Mesothelial cell of epicardium (in vitro differentiated cells): Measurements from ENCODE around the gene SP140. TPM values are rescaled to one million over a fixed set of nuclear protein-coding genes. Genes with fewer than 3 reads are reported as not detected.
"Not testable (repeated sequence)": the region's sequence is repeated elsewhere in the genome, so short reads cannot be mapped to it uniquely, and the experiment has no call there.

ENCODE experiments used
- DNase-seq, 2 experiments: peaks; one replicate each; pipeline ENCODE4 v3.0.0; 2021; ENCODE audit warnings: low spot score in 2 of 2; ENCODE audit not compliant: unreplicated experiment in 2 of 2
- H3K27ac Mint-ChIP-seq: 2 replicates; pipeline ENCODE4 v1.8.0; 2021; ENCODE audit warnings: mixed read lengths
- H3K27me3 Mint-ChIP-seq: 2 replicates; pipeline ENCODE4 v1.8.0; 2021; ENCODE audit warnings: low read depth, mixed read lengths
- H3K36me3 Mint-ChIP-seq: 2 replicates; pipeline ENCODE4 v1.8.0; 2021; ENCODE audit warnings: mixed read lengths
- H3K4me1 Mint-ChIP-seq: 2 replicates; pipeline ENCODE4 v1.8.0; 2021; ENCODE audit warnings: mixed read lengths
- H3K4me3 Mint-ChIP-seq: 2 replicates; pipeline ENCODE4 v1.8.0; 2021; ENCODE audit warnings: mild to moderate bottlenecking, moderate library complexity, mixed read lengths
- H3K9me3 Mint-ChIP-seq: 2 replicates; pipeline ENCODE4 v1.8.0; 2021; ENCODE audit warnings: mixed read lengths
- total RNA-seq: library from RNA; stranded (reverse); gene quantifications from 3 replicates; pipeline ENCODE4 v1.2.1, GENCODE V29; 2021
- TF ChIP-seq, protein P1 (sequence below): fragments of 200-600 bp; sonication (generic); IDR thresholded peaks from one replicate; pipeline ENCODE4 v1.5.0; 2021; ENCODE audit warnings: antibody characterized with exemption; ENCODE audit not compliant: unreplicated experiment

SP140 gene
- total RNA-seq, 1 donor from 2014 or later, result 0.34 TPM

DNA sequence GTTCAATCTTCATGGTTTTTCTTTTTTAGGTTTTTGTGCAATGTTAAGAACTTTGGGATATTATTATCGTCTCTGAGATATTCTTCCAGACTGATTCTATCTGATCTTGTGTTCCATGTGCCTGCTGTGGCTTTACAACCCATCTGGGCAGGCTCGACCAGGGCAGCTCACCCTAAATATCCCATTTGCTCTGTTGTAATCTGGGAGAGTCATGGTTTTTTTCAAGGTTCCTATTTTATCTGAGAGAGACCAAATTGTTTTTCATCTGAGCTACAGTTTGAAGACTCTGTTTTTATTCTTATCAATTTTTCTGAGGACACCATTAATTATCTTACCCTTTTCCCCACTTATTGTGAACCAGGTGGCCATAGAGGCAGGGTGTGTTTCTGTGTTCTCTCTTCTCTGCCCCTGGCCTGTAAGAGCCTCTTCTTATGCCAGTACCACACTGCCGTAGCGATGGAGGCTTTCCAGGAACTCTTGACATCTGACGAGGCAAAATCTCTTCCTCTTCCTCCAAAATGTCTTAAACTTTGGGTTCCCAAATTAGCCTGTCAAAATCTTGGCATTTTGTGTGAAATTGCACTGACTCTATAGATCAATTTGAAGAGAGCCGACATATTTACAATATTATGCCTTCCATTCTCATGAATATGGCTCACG is 104.5 kb downstream of the SP140 start:
- H3K27ac Mint-ChIP-seq, result no peak overlapping the region
- H3K4me3 Mint-ChIP-seq, result no peak overlapping the region
- H3K9me3 Mint-ChIP-seq, result no peaks in the 10 kb centered on the region
- H3K36me3 Mint-ChIP-seq, result no peaks in the 10 kb centered on the region
- peaks cover 11% of the 10 kb centered on the region for H3K4me1 Mint-ChIP-seq
- TF ChIP-seq, protein P1, sequence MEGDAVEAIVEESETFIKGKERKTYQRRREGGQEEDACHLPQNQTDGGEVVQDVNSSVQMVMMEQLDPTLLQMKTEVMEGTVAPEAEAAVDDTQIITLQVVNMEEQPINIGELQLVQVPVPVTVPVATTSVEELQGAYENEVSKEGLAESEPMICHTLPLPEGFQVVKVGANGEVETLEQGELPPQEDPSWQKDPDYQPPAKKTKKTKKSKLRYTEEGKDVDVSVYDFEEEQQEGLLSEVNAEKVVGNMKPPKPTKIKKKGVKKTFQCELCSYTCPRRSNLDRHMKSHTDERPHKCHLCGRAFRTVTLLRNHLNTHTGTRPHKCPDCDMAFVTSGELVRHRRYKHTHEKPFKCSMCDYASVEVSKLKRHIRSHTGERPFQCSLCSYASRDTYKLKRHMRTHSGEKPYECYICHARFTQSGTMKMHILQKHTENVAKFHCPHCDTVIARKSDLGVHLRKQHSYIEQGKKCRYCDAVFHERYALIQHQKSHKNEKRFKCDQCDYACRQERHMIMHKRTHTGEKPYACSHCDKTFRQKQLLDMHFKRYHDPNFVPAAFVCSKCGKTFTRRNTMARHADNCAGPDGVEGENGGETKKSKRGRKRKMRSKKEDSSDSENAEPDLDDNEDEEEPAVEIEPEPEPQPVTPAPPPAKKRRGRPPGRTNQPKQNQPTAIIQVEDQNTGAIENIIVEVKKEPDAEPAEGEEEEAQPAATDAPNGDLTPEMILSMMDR, result no peak
- DNase-seq, result no peak
- H3K27me3 Mint-ChIP-seq, result no peaks in the 10 kb centered on the region

- H3K27ac Mint-ChIP-seq, result no peak overlapping the region
- DNase-seq, result no peak
- H3K4me1 Mint-ChIP-seq, result peaks cover 11% of the 10 kb centered on the region
- H3K9me3 Mint-ChIP-seq, result no peaks in the 10 kb centered on the region
- H3K4me3 Mint-ChIP-seq, result no peak overlapping the region
- H3K27me3 Mint-ChIP-seq, result no peaks in the 10 kb centered on the region
- no peaks in the 10 kb centered on the region for H3K36me3 Mint-ChIP-seq
- TF ChIP-seq, protein P1, result no peak
Observed at GRCh38 chr2:230330725-230331124, 105.2 kb downstream of the SP140 start.

DNA sequence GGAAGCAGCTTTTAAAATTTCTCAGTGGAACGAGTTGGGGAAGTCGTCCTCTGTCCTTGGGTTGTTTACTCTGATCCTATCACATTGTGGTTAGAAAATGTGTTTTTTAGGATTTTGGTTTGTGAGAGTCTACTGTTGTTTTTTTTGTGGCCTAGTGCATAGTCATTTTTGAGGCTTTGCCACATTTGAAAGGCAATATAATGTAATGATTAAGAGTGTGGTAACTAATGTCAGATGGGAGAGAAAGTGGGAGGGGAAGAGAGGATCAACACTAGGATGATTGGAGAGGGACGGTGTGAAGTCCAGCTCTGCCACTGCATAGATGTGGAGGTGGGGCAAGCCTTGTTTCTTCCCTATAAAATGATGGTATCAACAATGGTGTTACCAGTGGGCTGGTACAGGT is 109.9 kb downstream of the SP140 start:
- H3K27me3 Mint-ChIP-seq, result no peaks in the 10 kb centered on the region
- no peak overlapping the region for H3K27ac Mint-ChIP-seq
- no peaks in the 10 kb centered on the region for H3K9me3 Mint-ChIP-seq
- TF ChIP-seq, protein P1, result no peak
- no peaks in the 10 kb centered on the region for H3K4me1 Mint-ChIP-seq
- H3K4me3 Mint-ChIP-seq, result no peak overlapping the region
- H3K36me3 Mint-ChIP-seq, result no peaks in the 10 kb centered on the region
- no peak for DNase-seq

DNA sequence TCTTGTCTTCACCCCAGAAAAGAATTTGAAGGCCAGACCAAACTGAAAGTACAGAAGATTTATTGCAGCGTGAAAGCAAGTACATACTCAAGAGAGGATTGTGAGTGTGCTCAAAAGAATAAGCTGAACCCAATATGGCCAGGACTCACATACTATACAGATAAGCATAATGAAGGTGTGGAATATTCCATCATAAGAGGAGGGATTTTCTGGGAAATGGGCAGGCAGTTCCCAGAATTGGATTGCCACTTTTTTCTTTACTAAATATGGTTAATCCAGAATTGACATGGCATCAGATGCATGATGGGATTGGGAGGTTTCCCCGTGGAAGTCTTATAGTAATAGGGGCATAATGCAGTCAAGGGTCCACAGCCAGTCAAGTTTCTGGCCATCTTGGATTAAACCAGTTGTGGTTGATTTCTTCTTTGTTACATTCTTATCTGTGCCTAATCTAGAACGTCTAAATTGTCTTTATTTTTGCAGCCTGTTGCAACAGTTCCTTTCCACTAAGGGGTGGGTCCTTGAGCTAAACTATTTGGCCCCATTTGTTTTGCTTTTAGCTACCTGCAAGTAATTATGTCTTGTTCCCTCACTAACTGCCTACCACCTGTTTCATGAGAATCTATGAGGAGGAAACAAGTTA is 110.4 kb downstream of the SP140 start:
- Mint-ChIP-seq H3K4me3 (no peak overlapping the region), H3K9me3 (no peaks in the 10 kb centered on the region), H3K27ac (no peak overlapping the region), H3K27me3 (no peaks in the 10 kb centered on the region), H3K36me3 (no peaks in the 10 kb centered on the region), H3K4me1 (no peaks in the 10 kb centered on the region)
- no peak for DNase-seq
- TF ChIP-seq, protein P1, result no peak

GRCh38 chr2:230341936-230342528 is 116.5 kb downstream of the SP140 start:
- H3K36me3 Mint-ChIP-seq, H3K4me1 Mint-ChIP-seq, DNase-seq, H3K27ac Mint-ChIP-seq, H3K27me3 Mint-ChIP-seq: not testable (repeated sequence)
- H3K4me3 Mint-ChIP-seq, result peak overlapping the region; percentile 59
- peaks cover 38% of the 10 kb centered on the region for H3K9me3 Mint-ChIP-seq

GRCh38 chr2:230343041-230343624 is 117.6 kb downstream of the SP140 start:
- DNase-seq, H3K4me1 Mint-ChIP-seq: not testable (repeated sequence)

More at GRCh38 chr2:230343041-230343624, 117.6 kb downstream of the SP140 start:
- peaks cover 39% of the 10 kb centered on the region for H3K9me3 Mint-ChIP-seq
- H3K36me3 Mint-ChIP-seq, H3K27me3 Mint-ChIP-seq, H3K27ac Mint-ChIP-seq, H3K4me3 Mint-ChIP-seq: not testable (repeated sequence)
